ENCODE measurements around the gene C5orf46.

Gene C5orf46

GRCh38 chr5:147863454-147864158 is 42.7 kb downstream of the C5orf46 start:
- DNase-seq (ENCODE audit: low read depth), result no peak
- TF ChIP-seq CTCF (conservative IDR thresholded peaks at IDR 0.05; ENCODE audit: low read depth, low read length), result no peak
- H3K4me3 ChIP-seq (ENCODE audit: low read length), result no peak overlapping the region

DNA sequence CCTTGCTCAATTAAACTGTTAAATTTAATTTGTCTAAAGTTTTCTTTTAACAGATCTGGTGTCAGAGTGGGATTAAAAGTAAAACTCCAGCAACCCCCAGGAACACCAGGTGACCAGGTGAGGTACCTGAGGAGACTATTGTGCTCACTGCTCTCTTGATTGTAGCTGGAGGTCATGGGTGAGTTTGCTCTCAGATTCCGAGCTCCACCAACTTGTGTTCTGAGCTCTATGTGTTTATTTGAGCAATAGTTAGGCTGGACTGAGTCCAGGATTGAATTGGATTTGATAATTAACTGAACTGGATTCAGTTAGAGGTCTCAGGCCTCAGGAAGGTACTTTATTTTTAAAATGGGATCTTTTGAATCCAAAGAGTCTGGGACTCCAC is 45.7 kb downstream of the C5orf46 start:
- H3K4me3 ChIP-seq (ENCODE audit: low read length), result no peak overlapping the region
- DNase-seq (ENCODE audit: low read depth), result no peak
- TF ChIP-seq CTCF (conservative IDR thresholded peaks at IDR 0.05; ENCODE audit: low read depth, low read length), result no peak

- H3K4me3 ChIP-seq (ENCODE audit: low read length), result no peak overlapping the region
- TF ChIP-seq CTCF (conservative IDR thresholded peaks at IDR 0.05; ENCODE audit: low read depth, low read length), result no peak
Measured at GRCh38 chr5:147859962-147860640, 46.2 kb downstream of the C5orf46 start.

GRCh38 chr5:147858565-147858964 is 47.8 kb downstream of the C5orf46 start:
- no peak for TF ChIP-seq CTCF (conservative IDR thresholded peaks at IDR 0.05; ENCODE audit: low read depth, low read length)
- no peak for DNase-seq (ENCODE audit: low read depth)

More at GRCh38 chr5:147859962-147860640, 46.2 kb downstream of the C5orf46 start:
- no peak for DNase-seq (ENCODE audit: low read depth)

DNA sequence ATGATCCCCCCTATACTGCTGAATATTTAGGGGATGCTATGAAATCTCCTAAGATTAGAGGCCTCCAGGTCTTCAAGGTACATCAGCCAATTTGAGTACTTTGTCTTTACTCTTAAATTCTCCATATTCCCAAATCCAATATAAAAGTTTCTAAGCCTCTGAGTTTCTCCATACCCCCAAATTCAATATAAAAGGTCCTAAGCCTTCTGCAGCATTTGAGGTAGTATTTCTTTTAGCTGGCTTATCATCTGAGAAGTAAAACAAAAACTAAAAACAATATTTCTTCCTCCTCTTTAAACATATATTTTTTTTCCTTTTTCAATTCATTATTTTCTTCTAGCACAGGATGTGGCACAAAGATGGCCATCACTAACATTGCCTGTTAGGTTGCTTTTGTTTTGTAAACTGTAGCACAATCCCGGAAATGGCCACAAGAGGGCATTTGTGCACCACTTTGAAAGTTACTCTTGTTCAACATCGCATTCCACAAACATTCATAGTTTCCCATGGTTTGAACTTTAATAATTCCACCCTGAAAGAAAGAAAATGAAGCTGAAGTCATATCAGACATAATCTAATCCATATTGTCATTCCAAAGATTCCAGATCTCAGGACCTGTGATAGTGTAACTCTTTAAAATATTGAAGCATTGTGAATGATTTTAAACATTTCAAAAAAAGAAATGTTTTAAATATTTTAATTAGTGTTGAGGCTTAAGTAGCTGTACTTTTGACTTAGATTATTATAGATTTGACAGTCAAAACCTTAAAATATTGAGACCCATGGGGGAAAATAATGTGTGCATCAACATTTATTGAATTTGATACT is 48.8 kb downstream of the C5orf46 start:
- TF ChIP-seq CTCF (conservative IDR thresholded peaks at IDR 0.05; ENCODE audit: low read depth, low read length), result peak; percentile 83
- H3K4me3 ChIP-seq (ENCODE audit: low read length), result no peak overlapping the region
- peak; percentile 27 for DNase-seq (ENCODE audit: low read depth)

More at GRCh38 chr5:147858565-147858964, 47.8 kb downstream of the C5orf46 start:
- no peak overlapping the region for H3K4me3 ChIP-seq (ENCODE audit: low read length)

- TF ChIP-seq CTCF (conservative IDR thresholded peaks at IDR 0.05; ENCODE audit: low read depth, low read length), result no peak
- no peak overlapping the region for H3K4me3 ChIP-seq (ENCODE audit: low read length)
- DNase-seq (ENCODE audit: low read depth), result no peak
Measured at GRCh38 chr5:147856801-147857200, 49.5 kb downstream of the C5orf46 start.

Measured in retinal pigment epithelial cell (primary cell).